HG03139 (cell line): ENCODE data around the gene EMP1.

Source experiments
- ATAC-seq: cut with Tn5 transposase; IDR thresholded peaks from one replicate; pipeline ENCODE4 v1.9.1; 2021; ENCODE audit not compliant: unreplicated experiment

EMP1 gene

DNA sequence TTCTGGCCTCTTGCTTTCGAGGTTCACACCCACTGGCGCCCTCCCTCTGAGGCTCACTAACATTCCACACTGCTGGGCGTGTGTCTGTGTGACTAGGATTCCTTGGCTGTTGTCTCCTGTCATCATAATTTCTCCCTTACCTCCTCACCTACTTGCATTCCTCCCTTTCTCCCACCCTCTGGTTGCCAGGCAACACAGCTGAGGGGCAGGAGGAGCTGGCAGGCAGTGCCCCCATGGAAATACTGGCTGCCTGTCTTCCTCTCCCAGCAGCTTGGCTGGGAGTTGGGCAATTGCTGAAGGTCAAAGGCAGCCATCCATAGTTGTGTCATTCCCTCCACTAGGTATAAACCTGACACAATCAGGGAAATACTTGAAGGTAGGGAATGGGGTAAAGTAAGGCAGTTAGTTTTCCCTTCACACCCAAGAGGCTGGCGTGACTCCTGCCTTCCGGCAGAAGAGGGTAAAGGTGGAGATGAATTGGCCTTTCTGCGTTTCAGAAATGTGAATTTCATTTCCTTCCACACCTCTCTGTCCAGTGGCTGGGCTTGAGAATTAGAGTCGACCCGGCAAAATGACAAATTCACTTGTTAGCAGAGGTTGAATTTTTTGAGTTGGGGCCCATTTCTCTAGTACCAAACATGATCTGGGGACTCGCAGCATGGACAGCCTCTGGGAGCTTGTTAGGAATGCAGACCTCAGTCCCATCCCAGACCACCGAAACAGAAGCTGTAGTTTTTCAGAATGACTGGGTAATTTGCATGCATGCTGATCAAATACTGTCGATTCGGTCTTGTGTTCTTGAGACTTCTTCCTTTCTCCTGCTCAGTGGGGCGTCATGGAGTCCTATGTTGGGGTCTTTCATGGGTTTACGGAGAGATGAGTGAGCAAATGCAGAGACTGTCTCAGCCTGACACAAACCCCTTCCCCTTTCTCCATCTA is 24.3 kb upstream of the EMP1 start:
- no peak for ATAC-seq

DNA sequence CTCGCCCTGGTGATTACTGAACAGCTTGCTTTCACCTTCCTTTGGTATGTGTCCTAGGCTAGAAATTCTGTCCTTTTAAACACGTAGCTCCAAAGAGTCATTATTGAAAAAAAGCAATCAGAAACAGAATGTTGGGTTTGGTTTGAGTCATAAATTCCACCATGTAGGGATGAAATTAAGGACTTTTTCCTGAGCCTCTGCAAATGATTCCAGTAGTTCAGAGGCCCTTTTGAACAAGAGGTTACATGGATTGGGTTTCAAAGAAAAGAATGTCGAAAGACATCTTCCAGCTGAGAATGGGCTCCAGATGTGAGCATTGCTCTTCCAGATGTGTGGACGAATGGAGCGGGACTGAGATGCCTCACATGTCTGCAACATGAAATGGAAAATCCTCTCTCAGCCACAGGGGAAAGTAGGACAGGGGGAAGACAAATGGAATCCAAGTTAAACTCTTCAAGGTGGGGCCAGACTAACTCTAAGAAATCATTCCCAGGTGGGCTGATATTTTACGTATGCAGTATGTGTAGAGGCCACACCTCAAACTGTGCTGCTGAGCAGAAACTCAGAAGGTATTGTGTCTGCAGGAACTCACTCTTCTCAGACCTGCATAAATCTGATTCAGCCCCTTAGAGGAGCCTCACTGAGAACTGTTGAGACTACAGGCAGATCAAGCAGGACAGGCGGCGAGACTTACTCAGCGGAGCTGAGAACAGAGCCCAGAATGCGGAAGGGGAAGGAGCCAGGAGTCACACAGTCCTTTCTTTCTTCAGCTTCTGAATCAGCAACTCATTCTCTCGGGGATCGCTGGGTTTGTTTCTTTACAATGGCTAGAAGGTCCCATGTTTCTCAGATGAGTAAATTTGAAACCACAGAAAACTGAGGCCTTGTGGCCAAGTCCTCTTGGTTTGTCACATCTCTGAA is 23.3 kb upstream of the EMP1 start:
- peak; percentile 93 for ATAC-seq

DNA sequence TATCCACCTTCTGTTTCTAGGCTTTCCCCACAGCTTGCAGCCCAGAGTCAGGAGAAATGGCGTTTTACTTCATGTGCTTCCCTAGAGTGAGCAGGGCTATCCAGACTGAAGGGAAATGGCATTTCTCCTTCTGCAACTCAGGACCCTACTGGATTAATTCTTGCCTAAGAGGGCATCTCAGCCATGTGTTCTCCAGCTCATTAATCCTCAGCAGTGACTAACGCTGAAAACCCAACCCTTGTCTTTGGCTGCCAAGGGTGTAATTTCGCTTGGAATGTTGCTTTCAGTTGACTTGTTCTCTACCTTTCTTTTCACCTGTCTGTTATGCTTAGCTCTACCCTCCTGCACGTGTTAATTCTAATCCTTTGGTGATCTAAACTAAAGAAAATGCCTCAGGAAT is 21.0 kb upstream of the EMP1 start:
- no peak for ATAC-seq

DNA sequence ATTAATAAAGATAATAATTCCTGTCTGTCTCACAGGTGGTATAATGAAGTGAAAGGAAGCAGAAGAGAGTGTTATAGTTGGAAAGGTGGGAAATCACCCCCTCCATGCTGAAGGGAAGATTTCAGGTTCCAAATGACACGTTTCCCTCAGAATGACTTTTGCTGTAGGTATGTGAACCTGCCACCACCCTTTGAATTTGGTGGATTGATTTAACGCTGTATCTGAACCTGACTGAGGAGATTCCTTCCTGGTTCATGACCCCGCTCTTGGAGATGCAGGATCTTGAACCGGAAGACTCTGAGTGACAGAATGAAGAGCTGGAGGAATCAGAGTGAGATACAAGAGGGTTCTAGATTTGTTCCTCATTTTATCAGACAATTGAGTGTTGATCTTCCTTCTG is 20.3 kb upstream of the EMP1 start:
- no peak for ATAC-seq

DNA sequence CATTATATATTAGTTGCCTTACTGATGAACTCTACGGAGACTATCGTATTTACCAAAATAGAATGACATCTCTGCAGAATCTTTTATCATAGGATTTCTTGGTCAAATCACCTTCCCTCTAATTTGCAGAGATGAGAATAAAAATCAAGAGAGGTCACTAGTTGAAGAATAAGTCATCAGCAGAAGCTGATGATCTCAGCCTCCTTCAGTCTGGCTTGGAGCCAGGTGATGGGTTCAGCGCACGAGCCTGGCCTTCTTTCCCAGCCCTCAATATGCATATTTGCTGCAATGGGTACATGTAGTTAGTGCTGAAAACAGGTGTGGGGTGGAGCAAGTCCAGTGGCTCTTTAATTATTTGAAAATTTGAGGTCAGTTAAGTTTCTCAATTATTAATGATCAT is 19.2 kb upstream of the EMP1 start:
- ATAC-seq: no peak

DNA sequence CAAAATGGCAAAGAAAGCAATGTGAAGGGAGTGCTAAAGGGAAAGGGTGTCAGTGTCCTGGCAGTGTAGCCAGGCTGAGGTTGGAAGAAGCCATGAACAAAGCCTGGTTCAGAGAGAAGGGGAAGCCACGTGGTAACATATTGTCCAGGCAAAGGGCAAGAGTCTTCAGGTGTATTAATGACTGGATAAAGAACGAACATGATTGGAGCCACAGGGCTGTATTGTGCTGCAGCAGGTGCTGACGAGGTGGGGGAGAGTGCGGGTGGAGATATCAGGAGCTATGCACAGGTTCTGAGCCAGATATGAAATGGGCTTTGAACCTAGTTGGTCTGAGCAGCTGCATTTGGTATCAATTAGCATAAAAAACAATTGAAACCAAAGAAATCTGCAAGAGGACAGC is 18.6 kb upstream of the EMP1 start:
- no peak for ATAC-seq

DNA sequence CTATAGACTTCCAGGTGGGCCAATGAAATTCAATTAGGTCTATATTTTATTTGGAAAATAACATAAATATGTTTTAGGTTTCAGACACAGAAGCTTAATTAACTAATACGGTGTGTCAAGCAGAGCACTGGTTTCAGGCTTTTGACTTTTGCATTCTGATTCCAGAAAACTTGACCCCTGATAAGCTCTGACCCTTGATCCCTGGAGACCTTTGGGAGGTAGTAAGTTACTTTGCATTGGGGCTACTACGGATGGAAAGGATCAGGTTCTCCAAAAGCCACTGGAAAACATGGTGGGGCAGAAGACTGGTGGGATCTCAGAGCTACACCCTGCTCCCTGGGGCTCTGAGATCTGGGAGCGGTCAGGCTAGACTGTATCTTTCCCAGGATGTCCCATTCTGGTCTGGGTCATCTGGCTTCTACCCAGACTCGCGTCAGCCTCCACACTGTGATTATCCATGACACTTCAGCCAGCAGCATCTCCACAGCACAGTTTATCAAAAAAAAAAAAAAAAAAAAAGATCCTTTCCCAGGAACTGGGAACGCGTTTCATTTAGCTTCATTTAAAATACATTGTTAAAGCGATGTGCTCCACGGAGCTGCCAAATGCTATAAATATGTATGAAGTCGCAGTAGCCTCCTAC is 17.8 kb upstream of the EMP1 start:
- no peak for ATAC-seq

DNA sequence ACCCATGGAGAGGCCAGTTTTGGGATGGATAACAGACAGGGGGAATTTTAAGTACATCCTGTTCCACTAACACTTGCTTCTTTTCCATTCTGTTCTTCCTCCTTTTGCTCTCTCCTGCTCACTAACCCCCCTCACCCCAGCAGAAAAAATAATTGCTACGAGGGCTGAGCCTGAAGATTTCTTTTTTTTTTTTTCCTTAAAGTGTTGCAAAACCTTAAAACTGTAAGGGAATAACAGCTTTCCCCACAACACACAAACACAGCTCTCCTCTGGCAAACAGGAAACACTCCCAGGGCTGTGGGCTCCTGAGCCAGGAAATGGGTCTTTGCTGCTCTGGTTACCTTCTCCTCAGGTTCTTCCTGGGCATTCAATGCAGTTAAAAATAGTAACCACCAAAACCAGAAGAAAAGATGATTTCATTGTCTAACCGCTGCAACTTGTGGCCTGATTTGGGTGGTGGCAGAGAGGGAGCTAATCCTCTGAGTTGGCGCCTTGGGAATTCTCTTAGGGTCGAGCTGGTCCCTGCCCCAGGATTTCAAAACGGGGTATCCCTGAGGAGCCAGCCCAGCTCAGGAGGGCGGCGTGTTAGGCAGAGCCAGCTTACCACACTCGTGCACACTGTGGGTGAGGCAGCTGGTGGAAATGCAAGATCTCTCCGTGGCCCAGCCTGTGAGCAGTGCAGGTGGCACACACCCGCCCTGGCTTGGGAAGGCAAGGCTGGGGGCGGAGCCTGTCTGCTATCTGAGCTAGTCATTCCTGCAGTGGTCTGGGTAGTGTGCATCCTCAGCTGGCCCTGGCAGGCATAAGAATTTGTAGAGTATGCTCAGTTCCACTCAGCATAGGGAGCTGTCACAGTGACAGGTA is 17.1 kb upstream of the EMP1 start:
- ATAC-seq: peak; percentile 52

DNA sequence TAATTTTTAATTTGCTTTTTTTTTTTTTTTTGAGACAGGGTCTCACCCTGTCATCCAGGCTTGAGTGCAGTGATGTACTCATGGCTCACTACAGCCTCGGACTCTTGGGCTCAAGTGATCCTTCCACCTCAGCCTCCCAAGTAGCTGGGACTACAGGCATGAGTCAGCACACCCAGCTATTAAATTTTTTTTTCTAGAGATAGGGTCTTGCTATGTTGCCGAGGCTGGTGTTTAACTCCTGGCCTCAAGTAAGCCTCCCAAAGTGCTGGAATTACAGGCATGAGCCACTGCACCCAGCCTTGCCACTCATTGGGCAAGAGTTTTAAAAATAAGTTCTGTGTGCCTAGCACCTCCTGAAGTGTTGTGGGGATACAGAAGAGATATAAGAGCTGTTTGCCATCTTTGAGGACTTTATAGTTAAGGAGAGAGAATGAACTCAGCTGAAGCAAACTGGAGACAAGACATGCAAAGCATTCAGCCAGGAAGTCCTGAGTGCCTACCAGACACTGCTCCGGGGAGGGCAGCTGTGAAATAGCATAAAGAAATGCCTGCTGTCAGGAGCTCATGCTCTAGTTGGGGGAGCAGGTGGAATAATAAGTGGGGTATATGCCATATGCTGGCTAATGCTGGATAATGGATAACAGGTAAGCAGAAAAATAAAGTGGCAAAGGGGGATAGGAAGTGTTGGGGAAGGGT is 15.0 kb upstream of the EMP1 start:
- no peak for ATAC-seq

DNA sequence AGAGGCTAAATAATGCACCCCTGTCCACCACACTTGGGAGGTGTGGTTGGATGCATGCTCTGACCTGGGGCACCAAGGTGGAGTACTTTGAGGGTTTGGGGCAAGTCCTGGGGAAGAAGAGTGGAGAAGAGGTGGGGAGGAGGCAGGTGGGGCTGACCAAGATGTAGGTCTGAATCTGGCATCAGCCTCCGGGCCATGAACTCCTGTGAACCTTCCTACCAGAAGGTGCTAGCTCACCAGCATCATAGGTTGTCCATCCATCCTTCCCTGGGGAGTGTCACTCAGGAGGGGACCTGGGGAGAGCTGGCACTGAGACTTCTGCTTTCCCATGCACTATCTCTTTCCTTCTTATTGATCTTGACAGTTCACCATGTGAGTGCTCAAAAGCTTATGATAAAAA is 13.6 kb upstream of the EMP1 start:
- ATAC-seq: no peak

DNA sequence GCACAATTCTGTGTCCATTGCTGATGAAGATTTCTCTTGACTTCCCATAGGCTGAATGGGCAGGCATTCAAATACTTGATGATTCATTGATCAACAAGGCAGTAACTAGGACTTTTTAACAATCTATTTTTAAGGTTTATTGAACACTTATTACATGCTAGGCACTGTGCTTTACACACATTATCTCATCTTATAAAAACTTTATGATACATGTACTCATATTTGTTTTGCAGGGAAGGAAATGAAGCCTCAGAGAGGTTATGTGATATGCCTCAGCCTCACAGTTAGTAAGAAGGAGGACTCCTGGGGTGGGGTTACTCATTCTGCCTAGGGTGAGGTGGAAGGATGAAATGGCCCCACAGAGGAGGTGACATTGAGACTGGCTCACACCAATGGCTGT is 12.9 kb upstream of the EMP1 start:
- ATAC-seq: no peak

DNA sequence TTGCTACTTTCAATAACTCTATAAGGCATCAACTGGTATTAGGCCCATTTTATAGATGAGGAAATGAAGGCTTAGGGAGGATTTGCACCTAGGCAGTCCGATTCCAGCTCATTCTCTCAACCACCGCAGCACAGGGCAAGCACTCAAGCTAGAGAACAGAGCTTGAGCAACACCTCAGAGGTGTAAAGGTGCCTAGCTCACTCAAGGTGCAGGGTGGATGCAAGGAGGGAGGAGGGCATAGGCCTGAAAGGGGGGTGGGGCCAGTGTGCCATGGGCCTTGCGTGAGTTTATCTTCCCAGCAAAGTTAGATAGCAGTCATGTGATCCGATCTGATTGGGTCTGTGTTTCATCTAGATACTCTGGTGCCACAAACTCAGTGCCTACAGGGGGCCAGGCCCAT is 10.2 kb upstream of the EMP1 start:
- no peak for ATAC-seq

DNA sequence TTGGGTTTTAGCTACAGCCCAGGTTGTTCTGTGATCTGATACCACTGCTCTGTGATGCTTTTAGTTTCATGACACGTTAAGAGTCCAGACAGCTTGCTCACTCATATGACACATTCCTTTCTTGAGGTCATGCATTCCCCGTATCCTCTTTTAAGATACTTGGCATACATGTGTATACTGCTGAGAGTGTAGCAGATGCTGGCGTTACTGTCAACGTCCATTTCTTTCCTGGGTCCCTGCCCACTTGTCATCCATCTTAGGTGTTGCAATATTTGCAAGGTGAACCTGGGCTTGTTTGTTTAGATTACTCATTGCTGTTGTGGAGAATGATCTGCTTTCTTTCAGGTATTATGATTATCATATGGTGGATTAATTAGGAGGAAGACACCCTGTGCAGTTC is 9.1 kb upstream of the EMP1 start:
- ATAC-seq: no peak

DNA sequence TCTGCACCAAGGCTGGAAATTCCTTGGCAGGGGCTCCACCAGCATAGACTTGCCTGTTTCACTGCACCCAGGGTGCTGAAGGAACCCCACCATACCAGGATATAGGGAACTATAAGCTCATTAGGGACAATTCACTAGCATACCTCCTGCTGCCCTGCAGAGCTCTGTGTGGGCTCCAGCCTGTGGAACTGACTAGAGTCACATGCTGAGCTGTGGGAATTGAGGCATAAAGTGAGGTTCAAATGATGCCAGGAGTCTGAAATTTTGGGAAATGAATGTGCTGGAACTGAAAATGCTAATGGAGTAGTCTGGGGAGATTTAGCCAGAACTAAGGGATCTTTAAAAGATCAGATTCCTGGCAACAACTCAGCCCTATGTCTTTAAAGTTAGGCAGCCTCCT is 7.3 kb upstream of the EMP1 start:
- ATAC-seq: no peak

DNA sequence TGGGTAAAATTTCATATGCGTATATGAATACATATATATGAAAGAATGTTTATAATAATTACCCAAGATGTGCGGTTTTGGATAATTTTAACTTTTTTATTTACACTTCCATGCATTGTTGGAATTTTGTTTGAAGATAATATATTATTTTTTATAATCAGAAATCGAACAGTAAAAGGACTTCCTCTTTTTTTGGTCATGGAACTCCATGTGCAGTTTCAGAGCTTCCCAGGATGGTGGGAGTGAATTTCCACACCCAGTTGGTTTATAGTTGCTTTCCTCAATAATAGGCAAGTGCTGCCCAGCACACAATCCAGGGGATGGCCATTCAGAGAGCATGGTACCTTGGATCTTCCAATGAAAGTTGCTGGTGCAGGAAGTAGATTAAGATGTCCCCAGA is 6.3 kb upstream of the EMP1 start:
- ATAC-seq: no peak

DNA sequence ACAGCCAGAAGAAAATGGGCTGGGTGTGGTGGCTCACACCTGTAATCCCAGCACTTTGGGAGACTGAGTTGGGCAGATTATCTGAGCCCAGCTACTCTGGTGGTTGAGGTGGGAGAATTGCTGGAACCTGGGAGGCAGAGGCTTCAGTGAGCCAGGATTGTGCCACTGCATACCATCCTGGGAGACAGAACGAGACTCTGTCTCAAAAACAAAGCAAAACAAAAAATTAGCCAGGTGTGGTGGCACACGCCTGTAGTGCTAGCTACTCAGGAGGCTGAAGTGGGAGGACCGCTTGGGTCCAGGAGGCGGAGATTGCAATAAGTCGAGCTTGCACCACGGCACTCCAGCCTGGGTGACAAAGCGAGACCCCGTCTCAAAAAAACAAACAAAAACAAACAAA is 3.8 kb upstream of the EMP1 start:
- no peak for ATAC-seq

DNA sequence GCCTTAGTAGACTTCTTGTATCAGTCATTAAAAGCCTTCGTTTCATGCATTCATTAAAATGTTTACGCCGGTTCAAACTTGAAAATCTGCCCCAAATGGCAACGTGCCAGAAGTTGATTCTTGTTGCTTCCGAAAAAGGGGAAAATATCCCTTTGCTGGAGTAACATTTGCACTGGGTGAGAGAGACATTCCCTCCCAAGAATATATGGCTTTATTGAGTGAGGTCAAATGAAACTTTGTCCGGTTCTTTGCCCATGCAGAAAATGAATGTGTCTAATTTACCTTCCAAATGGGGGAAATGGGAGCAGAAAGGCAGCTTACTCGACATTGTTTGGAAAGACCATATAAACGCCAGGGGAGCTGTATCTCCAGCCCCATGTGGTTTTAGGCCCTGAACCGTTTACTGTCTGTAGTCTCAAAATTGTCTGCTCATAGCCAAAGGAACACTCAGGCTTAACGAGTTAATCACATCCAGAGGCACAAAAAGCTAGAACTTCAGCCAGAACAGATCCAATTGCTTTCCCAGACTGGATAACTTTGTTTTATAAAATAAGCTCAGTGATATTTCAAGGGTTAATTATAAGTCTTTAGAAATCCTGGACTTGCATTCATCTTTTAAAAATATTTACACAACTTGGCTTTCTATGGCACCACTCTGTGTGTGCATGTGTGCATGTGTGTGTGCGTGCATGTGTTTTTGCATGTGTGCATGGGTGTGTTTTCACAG is 2.9 kb upstream of the EMP1 start:
- ATAC-seq: no peak

DNA sequence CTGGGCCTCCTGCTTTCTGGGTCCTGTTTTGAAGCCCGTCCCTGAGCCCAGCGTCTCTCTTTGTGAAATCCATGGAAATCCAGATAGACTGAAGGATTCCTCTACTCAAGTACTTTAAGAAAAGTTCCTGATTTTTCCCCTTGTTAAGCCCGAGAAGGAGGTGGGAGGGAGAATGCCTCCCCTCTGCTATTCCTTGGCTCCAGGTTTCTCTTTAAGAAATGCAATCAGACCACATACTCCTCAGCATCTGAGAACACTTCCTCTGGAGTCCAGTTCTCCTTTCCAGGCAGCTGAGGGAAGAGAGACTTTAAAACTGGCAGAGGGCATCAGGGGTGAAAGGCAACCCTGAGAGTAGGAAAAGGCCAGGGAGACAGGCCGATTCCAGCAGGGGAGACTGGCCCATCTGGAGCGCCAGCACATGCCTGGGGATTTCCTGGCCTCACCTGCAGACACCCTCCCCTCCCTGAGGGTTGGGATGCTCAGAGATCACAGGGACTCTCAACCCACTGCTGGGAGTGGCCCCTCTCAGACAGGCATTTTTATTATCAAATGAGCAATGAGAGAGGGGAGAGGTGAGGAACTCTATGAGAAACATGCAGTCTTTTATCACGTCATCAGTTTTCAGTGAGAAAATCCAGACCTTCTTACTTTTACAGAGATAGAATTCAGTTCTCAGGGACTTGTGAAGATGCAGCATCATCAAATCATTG is 2.0 kb upstream of the EMP1 start:
- no peak for ATAC-seq

DNA sequence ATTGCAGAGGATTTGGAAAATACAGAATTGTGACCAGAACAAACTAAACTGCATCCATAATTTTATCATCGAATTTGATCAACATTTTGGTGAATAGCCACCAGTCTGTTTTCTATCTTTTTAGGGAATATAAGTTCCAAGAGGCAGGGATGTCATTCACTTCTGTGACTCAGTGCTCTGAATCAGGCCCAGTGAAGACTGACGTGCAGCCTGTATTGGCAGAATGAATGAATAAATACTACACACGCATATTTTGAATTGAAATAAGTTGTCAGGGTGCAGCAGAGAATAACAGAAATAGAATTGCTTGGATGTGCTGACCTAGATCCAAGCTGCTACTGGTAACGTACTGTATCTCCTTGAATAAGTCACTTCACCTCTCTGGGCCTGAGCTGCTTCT is 1.3 kb upstream of the EMP1 start:
- no peak for ATAC-seq
